ENCODE results near the gene GMDS.

The GMDS gene

GRCh38 chr6:2033544-2033943, 211.9 kb downstream of the GMDS start:
- DNase-seq = no peak

- DNase-seq = peak in 1 of 2 experiments; percentile 72
These were observed 214.6 kb downstream of the GMDS start for GRCh38 chr6:2030682-2031244.

- no peak for DNase-seq
These were observed 215.5 kb downstream of the GMDS start for GRCh38 chr6:2029952-2030351.

GRCh38 chr6:2029130-2029794, 216.1 kb downstream of the GMDS start:
- DNase-seq = no peak

GRCh38 chr6:2028457-2029038, 216.9 kb downstream of the GMDS start:
- no peak for DNase-seq

- no peak for DNase-seq
These were observed 219.3 kb downstream of the GMDS start for GRCh38 chr6:2026133-2026532.

GRCh38 chr6:2021713-2022125, 223.7 kb downstream of the GMDS start:
- no peak for DNase-seq

- no peak for DNase-seq
These were observed 224.5 kb downstream of the GMDS start for GRCh38 chr6:2020909-2021308.

GRCh38 chr6:2019051-2019450, 226.4 kb downstream of the GMDS start:
- DNase-seq = no peak

GRCh38 chr6:2016040-2016439, 229.4 kb downstream of the GMDS start:
- DNase-seq = no peak

GRCh38 chr6:2008383-2008976, 236.9 kb downstream of the GMDS start:
- no peak for DNase-seq

- no peak for DNase-seq
These were observed 238.2 kb downstream of the GMDS start for GRCh38 chr6:2007165-2007564.

GRCh38 chr6:2004888-2005287, 240.5 kb downstream of the GMDS start:
- DNase-seq = no peak

GRCh38 chr6:2000962-2001361, 244.4 kb downstream of the GMDS start:
- no peak for DNase-seq

GRCh38 chr6:1997702-1998101, 247.7 kb downstream of the GMDS start:
- no peak for DNase-seq

- DNase-seq = no peak
These were observed 249.8 kb downstream of the GMDS start for GRCh38 chr6:1995636-1996035.

- DNase-seq = no peak
These were observed 252.4 kb downstream of the GMDS start for GRCh38 chr6:1993042-1993441.

- no peak for DNase-seq
These were observed 254.0 kb downstream of the GMDS start for GRCh38 chr6:1991332-1991878.

GRCh38 chr6:1988843-1989242, 256.6 kb downstream of the GMDS start:
- no peak for DNase-seq

GRCh38 chr6:1987640-1988039, 257.8 kb downstream of the GMDS start:
- no peak for DNase-seq

GRCh38 chr6:1986454-1987243, 258.8 kb downstream of the GMDS start:
- DNase-seq = peak; percentile 6 to 46

GRCh38 chr6:1984346-1984994, 260.9 kb downstream of the GMDS start:
- DNase-seq = no peak

GRCh38 chr6:1983850-1984249, 261.6 kb downstream of the GMDS start:
- no peak for DNase-seq
